ENCODE data around the gene ARHGAP10. TPM values are rescaled to one million over a fixed set of nuclear protein-coding genes. Genes with fewer than 3 reads are reported as not detected.

ARHGAP10 gene
- total and polyA plus RNA-seq, 4 experiments from 2014 or later = 6.4 to 8.3 (median 7.8) TPM

DNA sequence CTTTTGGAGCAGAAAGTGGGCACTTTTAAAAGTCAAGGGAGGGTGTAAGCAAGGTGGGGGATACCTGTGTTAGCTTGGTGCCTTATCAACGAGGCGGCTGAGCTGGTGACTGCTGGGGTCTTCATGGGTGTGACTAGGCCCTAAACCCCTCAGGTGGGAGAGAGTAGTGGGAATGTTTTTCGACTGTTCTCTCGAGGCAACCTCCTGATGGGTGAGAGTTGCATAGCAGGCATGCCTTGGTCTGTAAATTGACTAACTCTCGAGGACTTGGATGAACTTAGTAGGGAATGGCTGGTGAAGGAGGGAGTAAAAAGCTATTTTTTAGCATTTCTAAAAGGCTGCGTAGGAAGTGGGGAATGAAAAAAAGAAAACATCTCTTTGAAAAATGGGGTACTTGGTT, 80.0 kb downstream of the ARHGAP10 start:
- no peak for DNase-seq
- Histone ChIP-seq H3K4me1 (ENCODE audit: insufficient read depth, low read length) (peaks cover 13% of the 10 kb centered on the region), H3K36me3 (ENCODE audit: insufficient read depth, low read length) (no peaks in the 10 kb centered on the region), H3K27me3 (ENCODE audit: insufficient read depth, low read length) (no peaks in the 10 kb centered on the region), H3K27ac (ENCODE audit: low read depth, low read length) (no peak overlapping the region), H3K9me3 (ENCODE audit: control insufficient read depth in 1 of 2, low read length in 2 of 2) (no peaks in the 10 kb centered on the region), H3K4me3 (ENCODE audit: low read length in 2 of 2) (no peak overlapping the region)
- Mint-ChIP-seq H3K27me3 (no peaks in the 10 kb centered on the region), H3K4me1 (peaks cover 13 to 19% (median 16%) of the 10 kb centered on the region in 4 donors), H3K9me3 (no peaks in the 10 kb centered on the region), H3K27ac (no peak overlapping the region), H3K36me3 (peaks cover 0 to 3% of the 10 kb centered on the region in 2 donors), H3K4me3 (no peak overlapping the region)
- CTCF ChIA-PET (ENCODE audit: partially characterized antibody) = no interaction called here
- POLR2A ChIA-PET (ENCODE audit: partially characterized antibody) = no interaction called here
- intact Hi-C loops (cut with micrococcal nuclease) = no loop called here

DNA sequence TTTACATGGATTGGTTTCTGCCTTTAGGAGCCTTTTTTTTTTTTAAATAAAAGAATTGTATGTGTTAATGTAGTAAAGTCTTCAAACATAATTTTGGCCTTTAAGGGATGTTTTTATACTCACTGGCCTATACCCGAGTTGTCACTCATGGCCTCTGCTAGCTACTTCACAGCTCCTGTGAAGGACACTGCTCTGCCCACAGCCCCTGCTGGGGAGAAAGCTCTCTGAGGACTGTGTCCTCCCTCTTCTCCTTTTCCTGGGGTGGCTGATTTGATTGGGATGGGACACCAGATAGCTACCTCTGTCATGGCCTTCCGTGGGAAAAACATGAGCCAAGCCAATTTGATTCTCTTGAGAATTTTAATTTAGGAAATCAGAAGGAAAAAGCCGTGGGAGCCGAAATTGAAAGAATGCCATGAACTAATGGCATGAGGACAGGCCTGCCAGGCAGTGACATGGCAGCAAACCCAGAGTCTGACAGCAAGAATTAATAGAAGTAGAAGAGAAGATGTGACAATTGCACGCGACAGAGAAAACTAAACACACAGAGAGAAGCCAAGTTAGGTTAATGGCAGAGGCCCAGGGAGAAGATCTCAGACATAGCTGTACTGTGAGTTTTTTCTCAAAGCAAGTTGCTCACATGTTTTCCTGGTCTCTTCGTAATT, 81.4 kb downstream of the ARHGAP10 start:
- H3K4me1 ChIP-seq (ENCODE audit: insufficient read depth, low read length) = peaks cover 13% of the 10 kb centered on the region
- H3K9me3 ChIP-seq (ENCODE audit: control insufficient read depth in 1 of 2, low read length in 2 of 2) = no peaks in the 10 kb centered on the region
- H3K27ac ChIP-seq (ENCODE audit: low read depth, low read length) = no peak overlapping the region
- Mint-ChIP-seq H3K4me1 (peaks cover 13 to 19% (median 16%) of the 10 kb centered on the region in 4 donors), H3K27ac (no peak overlapping the region), H3K36me3 (peaks cover 0 to 3% of the 10 kb centered on the region in 2 donors), H3K4me3 (no peak overlapping the region), H3K9me3 (no peaks in the 10 kb centered on the region), H3K27me3 (no peaks in the 10 kb centered on the region)
- ChIA-PET CTCF (ENCODE audit: partially characterized antibody) (no interaction called here), POLR2A (ENCODE audit: partially characterized antibody) (no interaction called here)
- no peaks in the 10 kb centered on the region for H3K36me3 ChIP-seq (ENCODE audit: insufficient read depth, low read length)
- intact Hi-C loops (cut with micrococcal nuclease) = no loop called here
- H3K27me3 ChIP-seq (ENCODE audit: insufficient read depth, low read length) = no peaks in the 10 kb centered on the region
- no peak for DNase-seq
- H3K4me3 ChIP-seq (ENCODE audit: low read length in 2 of 2) = no peak overlapping the region

DNA sequence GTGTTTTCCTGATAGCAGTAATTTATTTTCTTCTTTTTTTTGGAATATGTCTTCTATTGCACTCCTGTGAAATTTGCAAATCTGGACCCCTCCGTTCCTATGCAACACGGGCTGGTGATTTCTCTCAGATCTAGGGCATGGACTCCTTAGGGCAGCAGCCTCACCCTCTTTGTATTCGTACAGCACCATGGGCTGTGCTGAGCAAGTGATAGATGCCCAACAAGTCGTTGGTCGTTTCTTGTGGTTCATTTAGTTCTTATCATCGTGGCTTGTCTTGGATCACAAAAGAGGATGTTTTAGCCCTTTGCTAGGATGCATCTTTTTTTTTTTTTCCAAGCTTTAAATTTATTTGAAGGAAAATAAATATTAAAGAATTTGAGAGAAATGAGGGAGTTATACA, 82.1 kb downstream of the ARHGAP10 start:
- Mint-ChIP-seq H3K27me3 (no peaks in the 10 kb centered on the region), H3K4me3 (no peak overlapping the region), H3K9me3 (no peaks in the 10 kb centered on the region), H3K4me1 (peaks cover 11 to 19% (median 16%) of the 10 kb centered on the region in 4 donors), H3K36me3 (peaks cover 0 to 3% of the 10 kb centered on the region in 2 donors), H3K27ac (peak overlapping the region in 1 of 7 donors; percentile 62)
- Histone ChIP-seq H3K9me3 (ENCODE audit: control insufficient read depth in 1 of 2, low read length in 2 of 2) (no peaks in the 10 kb centered on the region), H3K4me1 (ENCODE audit: insufficient read depth, low read length) (peaks cover 13% of the 10 kb centered on the region), H3K4me3 (ENCODE audit: low read length in 2 of 2) (no peak overlapping the region), H3K36me3 (ENCODE audit: insufficient read depth, low read length) (no peaks in the 10 kb centered on the region), H3K27me3 (ENCODE audit: insufficient read depth, low read length) (no peaks in the 10 kb centered on the region), H3K27ac (ENCODE audit: low read depth, low read length) (no peak overlapping the region)
- intact Hi-C loops (cut with micrococcal nuclease) = no loop called here
- CTCF ChIA-PET (ENCODE audit: partially characterized antibody) = no interaction called here
- no peak for DNase-seq
- POLR2A ChIA-PET (ENCODE audit: partially characterized antibody) = no interaction called here

DNA sequence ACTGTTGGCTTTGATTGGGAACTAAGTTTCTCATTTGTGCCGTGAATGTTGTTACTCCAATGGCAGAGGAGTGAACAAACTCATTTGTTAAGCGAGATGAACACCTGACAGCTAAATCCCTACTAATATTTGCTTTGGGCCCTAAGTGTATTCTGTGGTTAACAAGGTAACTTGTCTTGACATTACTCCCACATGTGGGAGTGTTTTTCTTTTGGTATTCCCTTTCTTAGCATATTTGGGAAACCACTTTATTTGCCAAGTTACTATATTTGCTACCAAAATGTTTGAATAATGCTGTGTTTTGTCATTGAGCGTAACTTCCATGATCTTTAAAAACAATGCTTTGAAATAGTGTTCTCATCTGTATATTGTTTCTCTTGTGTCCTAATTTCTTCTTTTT, 82.5 kb downstream of the ARHGAP10 start:
- no peaks in the 10 kb centered on the region for H3K36me3 ChIP-seq (ENCODE audit: insufficient read depth, low read length)
- POLR2A ChIA-PET (ENCODE audit: partially characterized antibody) = interaction anchor here (1.1 kb wide), 1 partner anchor 14 kb away, joined by 3 read pairs; no protein-coding TSS in a partner anchor
- intact Hi-C loops (cut with micrococcal nuclease) = no loop called here
- H3K4me1 ChIP-seq (ENCODE audit: insufficient read depth, low read length) = peaks cover 13% of the 10 kb centered on the region
- no peak overlapping the region for H3K27ac ChIP-seq (ENCODE audit: low read depth, low read length)
- H3K4me3 ChIP-seq (ENCODE audit: low read length in 2 of 2) = no peak overlapping the region
- Mint-ChIP-seq H3K27ac (no peak overlapping the region), H3K4me3 (no peak overlapping the region), H3K9me3 (no peaks in the 10 kb centered on the region), H3K4me1 (peaks cover 11 to 19% (median 16%) of the 10 kb centered on the region in 4 donors), H3K36me3 (peaks cover 0 to 3% of the 10 kb centered on the region in 2 donors), H3K27me3 (no peaks in the 10 kb centered on the region)
- no peaks in the 10 kb centered on the region for H3K27me3 ChIP-seq (ENCODE audit: insufficient read depth, low read length)
- no peaks in the 10 kb centered on the region for H3K9me3 ChIP-seq (ENCODE audit: control insufficient read depth in 1 of 2, low read length in 2 of 2)
- CTCF ChIA-PET (ENCODE audit: partially characterized antibody) = no interaction called here
- DNase-seq = no peak

DNA sequence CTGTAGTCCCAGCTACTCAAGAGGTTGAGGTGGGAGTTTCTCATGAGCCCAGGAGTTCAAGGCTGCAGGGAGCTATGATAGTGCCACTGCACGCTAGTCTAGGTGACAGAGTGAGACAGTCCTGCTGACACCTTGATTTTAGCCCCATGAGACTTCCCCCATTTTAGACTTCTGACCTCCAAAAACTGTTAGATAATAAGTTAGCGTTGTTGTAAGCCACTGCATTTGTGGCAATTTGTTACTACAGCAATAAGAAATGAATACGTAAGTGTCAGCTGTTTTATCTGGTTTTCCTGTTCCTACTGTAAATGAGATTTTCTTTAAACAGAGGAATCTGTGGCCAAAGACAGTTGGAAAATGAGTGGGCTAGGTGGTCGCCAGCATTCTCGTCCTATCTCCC, 83.9 kb downstream of the ARHGAP10 start:
- CTCF ChIA-PET (ENCODE audit: partially characterized antibody) = interaction anchor here (2.0 kb wide), 1 partner anchor 51 kb away, joined by 13 read pairs; no protein-coding TSS in a partner anchor
- peaks cover 0 to 3% of the 10 kb centered on the region in 2 donors for H3K36me3 Mint-ChIP-seq
- no peaks in the 10 kb centered on the region for H3K36me3 ChIP-seq (ENCODE audit: insufficient read depth, low read length)
- H3K4me3 ChIP-seq (ENCODE audit: low read length in 2 of 2) = no peak overlapping the region
- no peaks in the 10 kb centered on the region for H3K27me3 Mint-ChIP-seq
- POLR2A ChIA-PET (ENCODE audit: partially characterized antibody) = interaction anchor here (1.0 to 1.2 kb wide), 2 partner anchors 24 to 132 kb away, joined by 3 to 4 read pairs; partner anchors contain the start of gene PRMT9
- H3K27ac Mint-ChIP-seq = peak overlapping the region in 2 of 7 donors; percentile 30 to 79
- DNase-seq = no peak
- H3K4me1 Mint-ChIP-seq = peaks cover 11 to 23% (median 17%) of the 10 kb centered on the region in 4 donors
- H3K9me3 Mint-ChIP-seq = no peaks in the 10 kb centered on the region
- H3K27me3 ChIP-seq (ENCODE audit: insufficient read depth, low read length) = no peaks in the 10 kb centered on the region
- H3K27ac ChIP-seq (ENCODE audit: low read depth, low read length) = no peak overlapping the region
- intact Hi-C loops (cut with micrococcal nuclease) = no loop called here
- peaks cover 13% of the 10 kb centered on the region for H3K4me1 ChIP-seq (ENCODE audit: insufficient read depth, low read length)
- H3K9me3 ChIP-seq (ENCODE audit: control insufficient read depth in 1 of 2, low read length in 2 of 2) = no peaks in the 10 kb centered on the region
- peak overlapping the region in 2 of 8 donors; percentile 11 to 40 for H3K4me3 Mint-ChIP-seq

DNA sequence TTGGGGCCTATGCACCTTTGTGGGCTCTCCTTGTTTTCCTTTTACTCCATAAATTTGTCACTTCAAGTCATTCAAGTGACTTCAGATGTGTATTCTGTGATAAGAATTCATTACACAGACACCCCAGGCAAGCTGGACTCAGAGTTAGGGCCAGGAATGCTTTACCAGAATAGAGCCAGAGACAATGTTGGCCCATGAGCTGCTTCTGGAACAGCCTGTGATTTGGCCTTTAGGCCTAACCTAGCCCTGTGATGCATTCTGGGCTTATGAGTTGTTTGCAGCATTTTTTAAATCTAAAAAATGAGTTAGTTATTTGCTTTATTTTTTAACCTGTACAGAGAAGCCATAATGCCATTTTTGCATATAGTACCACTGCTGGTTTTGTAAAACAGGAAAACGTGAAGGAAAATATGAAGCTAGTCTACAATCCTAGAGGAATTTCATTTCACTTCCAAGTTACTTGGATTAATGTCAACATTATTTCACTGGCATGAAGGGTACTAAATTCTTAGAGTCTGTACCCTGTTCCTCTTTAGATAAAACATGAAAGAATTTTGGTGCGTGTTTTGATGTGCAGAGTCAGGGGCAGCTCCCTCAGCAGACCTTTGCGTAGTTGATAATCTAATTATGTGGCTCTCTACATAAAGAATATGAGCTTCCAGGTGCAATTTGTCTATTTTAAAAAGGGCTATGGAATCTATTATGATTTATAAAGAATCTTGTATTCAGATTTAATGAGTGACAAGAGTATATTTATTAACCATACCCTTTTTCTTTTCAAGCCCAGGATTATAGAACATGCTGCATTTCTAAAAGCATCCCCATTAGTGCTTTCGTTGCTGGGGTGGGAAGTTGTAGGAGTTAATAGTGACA, 84.7 kb downstream of the ARHGAP10 start:
- H3K27ac Mint-ChIP-seq = peak overlapping the region in 4 of 7 donors; percentile 3 to 79 (median 60)
- H3K4me3 Mint-ChIP-seq = peak overlapping the region in 1 of 8 donors; percentile 40
- H3K4me1 Mint-ChIP-seq = peaks cover 11 to 23% (median 17%) of the 10 kb centered on the region in 4 donors
- no peaks in the 10 kb centered on the region for H3K9me3 Mint-ChIP-seq
- Histone ChIP-seq H3K4me3 (ENCODE audit: low read length in 2 of 2) (no peak overlapping the region), H3K27me3 (ENCODE audit: insufficient read depth, low read length) (no peaks in the 10 kb centered on the region), H3K9me3 (ENCODE audit: control insufficient read depth in 1 of 2, low read length in 2 of 2) (no peaks in the 10 kb centered on the region), H3K36me3 (ENCODE audit: insufficient read depth, low read length) (no peaks in the 10 kb centered on the region), H3K27ac (ENCODE audit: low read depth, low read length) (no peak overlapping the region), H3K4me1 (ENCODE audit: insufficient read depth, low read length) (peaks cover 13% of the 10 kb centered on the region)
- no peak for DNase-seq
- H3K27me3 Mint-ChIP-seq = no peaks in the 10 kb centered on the region
- no peaks in the 10 kb centered on the region for H3K36me3 Mint-ChIP-seq
- intact Hi-C loops (cut with micrococcal nuclease) = no loop called here
- ChIA-PET CTCF (ENCODE audit: partially characterized antibody) (interaction anchor here (2.0 kb wide), 1 partner anchor 50 kb away, joined by 13 read pairs; no protein-coding TSS in a partner anchor), POLR2A (ENCODE audit: partially characterized antibody) (interaction anchor here (1.0 to 1.2 kb wide), 2 partner anchors 25 to 133 kb away, joined by 3 to 4 read pairs; partner anchors contain the start of gene PRMT9)

DNA sequence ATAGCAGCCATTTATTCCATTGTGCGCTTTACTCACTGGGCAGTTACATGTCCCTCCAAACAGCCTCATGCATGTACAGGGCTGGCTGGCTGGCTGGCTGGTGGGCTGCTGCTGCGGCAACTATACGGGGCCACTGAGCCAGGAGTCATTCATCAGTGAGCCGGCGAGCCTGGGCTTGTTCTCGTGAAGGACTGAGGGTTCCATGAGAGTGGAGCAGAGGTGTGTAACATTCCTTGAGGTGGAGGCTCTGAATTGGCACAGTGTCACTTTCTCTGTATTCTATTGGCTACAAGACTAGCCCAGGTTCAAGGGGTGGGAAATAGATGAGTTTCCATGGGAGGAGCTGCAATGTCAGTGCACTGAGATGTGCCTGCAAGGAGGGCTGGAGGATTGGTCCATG, 89.1 kb downstream of the ARHGAP10 start:
- DNase-seq = no peak
- Histone ChIP-seq H3K4me3 (ENCODE audit: low read length in 2 of 2) (no peak overlapping the region), H3K9me3 (ENCODE audit: control insufficient read depth in 1 of 2, low read length in 2 of 2) (no peaks in the 10 kb centered on the region), H3K27ac (ENCODE audit: low read depth, low read length) (no peak overlapping the region), H3K27me3 (ENCODE audit: insufficient read depth, low read length) (no peaks in the 10 kb centered on the region), H3K36me3 (ENCODE audit: insufficient read depth, low read length) (no peaks in the 10 kb centered on the region), H3K4me1 (ENCODE audit: insufficient read depth, low read length) (peaks cover 6% of the 10 kb centered on the region)
- Mint-ChIP-seq H3K4me1 (peaks cover 4 to 8% (median 5%) of the 10 kb centered on the region in 4 donors), H3K27me3 (no peaks in the 10 kb centered on the region), H3K36me3 (peaks cover 7 to 21% of the 10 kb centered on the region in 2 donors), H3K27ac (peak overlapping the region in 1 of 7 donors; percentile 38), H3K9me3 (no peaks in the 10 kb centered on the region), H3K4me3 (no peak overlapping the region)
- POLR2A ChIA-PET (ENCODE audit: partially characterized antibody) = no interaction called here
- CTCF ChIA-PET (ENCODE audit: partially characterized antibody) = no interaction called here
- intact Hi-C loops (cut with micrococcal nuclease) = no loop called here
